HEK293 (cell line): ENCODE measurements around the gene MYO9B.

Experiments used
- IKZF3 ChIP-seq: fragments of 450-650 bp; IDR thresholded peaks from 2 replicates; pipeline ENCODE4 v1.5.0; 2018; ENCODE audit warnings: missing biosample characterization, mild to moderate bottlenecking, missing genetic modification characterization, moderate library complexity
- KLF10 ChIP-seq: fragments of 450-650 bp; IDR thresholded peaks from 2 replicates; pipeline ENCODE4 v1.5.1; 2018; ENCODE audit warnings: missing biosample characterization, mild to moderate bottlenecking, missing genetic modification characterization
- MZF1 ChIP-seq: fragments of 450-650 bp; formaldehyde crosslinking; IDR thresholded peaks from 2 replicates; pipeline ENCODE4 v1.5.1; 2017; ENCODE audit warnings: missing biosample characterization, missing genetic modification characterization, borderline replicate concordance
- TCF7L2 ChIP-seq: IDR thresholded peaks from 2 replicates; pipeline ENCODE4 v1.6.1; 2011; ENCODE audit warnings: low read depth, mild to moderate bottlenecking, inconsistent platforms, low read length, moderate library complexity, borderline replicate concordance
- ZBTB7A ChIP-seq: fragments of 450-650 bp; formaldehyde crosslinking; IDR thresholded peaks from 2 replicates; pipeline ENCODE4 v1.5.1; 2016; ENCODE audit warnings: low read depth, missing biosample characterization, missing genetic modification characterization
- ZNF837 ChIP-seq: fragments of 450-650 bp; formaldehyde crosslinking; IDR thresholded peaks from 2 replicates; pipeline ENCODE4 v1.5.1; 2016; ENCODE audit warnings: missing biosample characterization, missing genetic modification characterization
- TF ChIP-seq, protein P1 (sequence below): fragments of 450-650 bp; formaldehyde crosslinking; IDR thresholded peaks from 2 replicates; pipeline ENCODE4 v1.5.1; 2016; ENCODE audit warnings: missing biosample characterization, missing genetic modification characterization
- TF ChIP-seq, protein P2 (sequence below): fragments of 450-650 bp; formaldehyde crosslinking; IDR thresholded peaks from 2 replicates; pipeline ENCODE4 v1.5.1; 2016; ENCODE audit warnings: missing biosample characterization, missing genetic modification characterization
- TF ChIP-seq, protein P3 (sequence below): fragments of 450-650 bp; formaldehyde crosslinking; IDR thresholded peaks from 2 replicates; pipeline ENCODE4 v1.5.1; 2016; ENCODE audit warnings: missing biosample characterization, missing genetic modification characterization
- TF ChIP-seq, protein P4 (sequence below): fragments of 450-650 bp; IDR thresholded peaks from 2 replicates; pipeline ENCODE4 v1.5.1; 2018; ENCODE audit warnings: missing biosample characterization, missing genetic modification characterization

DNA sequence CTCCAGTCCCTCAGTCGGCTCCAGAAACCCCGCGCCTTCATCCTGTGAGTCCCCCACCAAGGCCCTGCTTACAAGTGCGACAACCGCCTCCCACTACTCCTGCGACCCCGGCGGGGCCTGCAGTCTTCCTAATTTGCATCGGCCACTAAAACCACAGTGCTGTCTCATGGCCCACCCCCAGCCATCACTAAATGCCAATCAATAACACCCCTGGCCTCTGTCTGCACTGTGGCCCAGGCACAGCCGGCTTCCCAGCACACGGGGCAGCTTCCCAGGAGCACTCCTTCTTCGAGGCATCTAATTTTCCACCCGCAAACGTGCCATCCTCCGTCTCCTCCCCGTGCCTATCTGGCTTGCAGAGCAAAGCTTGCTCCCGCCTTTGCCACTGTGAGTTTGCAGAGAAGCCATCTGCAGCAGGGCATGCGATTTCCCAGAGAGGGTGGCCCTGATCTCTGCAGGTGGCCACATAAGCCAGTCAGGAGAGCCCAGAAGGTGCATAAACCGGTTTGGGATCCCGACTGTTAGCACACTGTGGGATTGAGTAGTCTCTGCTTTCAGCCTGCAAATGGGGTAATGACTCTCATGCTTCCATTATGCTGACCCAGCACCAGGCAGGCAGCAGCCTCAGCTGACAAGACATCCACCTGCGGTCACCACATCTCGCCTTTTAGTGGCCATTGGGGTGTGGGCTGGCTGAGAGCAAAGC, 105.6 kb downstream of the MYO9B start:
- TF ChIP-seq IKZF3 (tag by site-specific recombination) (no peak), ZBTB7A (no peak), MZF1 (no peak), TCF7L2 (no peak), ZNF837 (tag by site-specific recombination) (no peak), KLF10 (tag by site-specific recombination) (no peak)
- TF ChIP-seq, protein P1, sequence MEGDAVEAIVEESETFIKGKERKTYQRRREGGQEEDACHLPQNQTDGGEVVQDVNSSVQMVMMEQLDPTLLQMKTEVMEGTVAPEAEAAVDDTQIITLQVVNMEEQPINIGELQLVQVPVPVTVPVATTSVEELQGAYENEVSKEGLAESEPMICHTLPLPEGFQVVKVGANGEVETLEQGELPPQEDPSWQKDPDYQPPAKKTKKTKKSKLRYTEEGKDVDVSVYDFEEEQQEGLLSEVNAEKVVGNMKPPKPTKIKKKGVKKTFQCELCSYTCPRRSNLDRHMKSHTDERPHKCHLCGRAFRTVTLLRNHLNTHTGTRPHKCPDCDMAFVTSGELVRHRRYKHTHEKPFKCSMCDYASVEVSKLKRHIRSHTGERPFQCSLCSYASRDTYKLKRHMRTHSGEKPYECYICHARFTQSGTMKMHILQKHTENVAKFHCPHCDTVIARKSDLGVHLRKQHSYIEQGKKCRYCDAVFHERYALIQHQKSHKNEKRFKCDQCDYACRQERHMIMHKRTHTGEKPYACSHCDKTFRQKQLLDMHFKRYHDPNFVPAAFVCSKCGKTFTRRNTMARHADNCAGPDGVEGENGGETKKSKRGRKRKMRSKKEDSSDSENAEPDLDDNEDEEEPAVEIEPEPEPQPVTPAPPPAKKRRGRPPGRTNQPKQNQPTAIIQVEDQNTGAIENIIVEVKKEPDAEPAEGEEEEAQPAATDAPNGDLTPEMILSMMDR (tag by site-specific recombination): no peak
- TF ChIP-seq, protein P2, sequence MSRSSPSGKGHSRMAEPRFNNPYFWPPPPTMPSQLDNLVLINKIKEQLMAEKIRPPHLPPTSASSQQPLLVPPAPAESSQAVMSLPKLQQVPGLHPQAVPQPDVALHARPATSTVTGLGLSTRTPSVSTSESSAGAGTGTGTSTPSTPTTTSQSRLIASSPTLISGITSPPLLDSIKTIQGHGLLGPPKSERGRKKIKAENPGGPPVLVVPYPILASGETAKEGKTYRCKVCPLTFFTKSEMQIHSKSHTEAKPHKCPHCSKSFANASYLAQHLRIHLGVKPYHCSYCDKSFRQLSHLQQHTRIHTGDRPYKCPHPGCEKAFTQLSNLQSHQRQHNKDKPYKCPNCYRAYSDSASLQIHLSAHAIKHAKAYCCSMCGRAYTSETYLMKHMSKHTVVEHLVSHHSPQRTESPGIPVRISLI (tag by site-specific recombination): no peak
- TF ChIP-seq, protein P3, sequence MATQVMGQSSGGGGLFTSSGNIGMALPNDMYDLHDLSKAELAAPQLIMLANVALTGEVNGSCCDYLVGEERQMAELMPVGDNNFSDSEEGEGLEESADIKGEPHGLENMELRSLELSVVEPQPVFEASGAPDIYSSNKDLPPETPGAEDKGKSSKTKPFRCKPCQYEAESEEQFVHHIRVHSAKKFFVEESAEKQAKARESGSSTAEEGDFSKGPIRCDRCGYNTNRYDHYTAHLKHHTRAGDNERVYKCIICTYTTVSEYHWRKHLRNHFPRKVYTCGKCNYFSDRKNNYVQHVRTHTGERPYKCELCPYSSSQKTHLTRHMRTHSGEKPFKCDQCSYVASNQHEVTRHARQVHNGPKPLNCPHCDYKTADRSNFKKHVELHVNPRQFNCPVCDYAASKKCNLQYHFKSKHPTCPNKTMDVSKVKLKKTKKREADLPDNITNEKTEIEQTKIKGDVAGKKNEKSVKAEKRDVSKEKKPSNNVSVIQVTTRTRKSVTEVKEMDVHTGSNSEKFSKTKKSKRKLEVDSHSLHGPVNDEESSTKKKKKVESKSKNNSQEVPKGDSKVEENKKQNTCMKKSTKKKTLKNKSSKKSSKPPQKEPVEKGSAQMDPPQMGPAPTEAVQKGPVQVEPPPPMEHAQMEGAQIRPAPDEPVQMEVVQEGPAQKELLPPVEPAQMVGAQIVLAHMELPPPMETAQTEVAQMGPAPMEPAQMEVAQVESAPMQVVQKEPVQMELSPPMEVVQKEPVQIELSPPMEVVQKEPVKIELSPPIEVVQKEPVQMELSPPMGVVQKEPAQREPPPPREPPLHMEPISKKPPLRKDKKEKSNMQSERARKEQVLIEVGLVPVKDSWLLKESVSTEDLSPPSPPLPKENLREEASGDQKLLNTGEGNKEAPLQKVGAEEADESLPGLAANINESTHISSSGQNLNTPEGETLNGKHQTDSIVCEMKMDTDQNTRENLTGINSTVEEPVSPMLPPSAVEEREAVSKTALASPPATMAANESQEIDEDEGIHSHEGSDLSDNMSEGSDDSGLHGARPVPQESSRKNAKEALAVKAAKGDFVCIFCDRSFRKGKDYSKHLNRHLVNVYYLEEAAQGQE (tag by site-specific recombination): no peak
- TF ChIP-seq, protein P4, sequence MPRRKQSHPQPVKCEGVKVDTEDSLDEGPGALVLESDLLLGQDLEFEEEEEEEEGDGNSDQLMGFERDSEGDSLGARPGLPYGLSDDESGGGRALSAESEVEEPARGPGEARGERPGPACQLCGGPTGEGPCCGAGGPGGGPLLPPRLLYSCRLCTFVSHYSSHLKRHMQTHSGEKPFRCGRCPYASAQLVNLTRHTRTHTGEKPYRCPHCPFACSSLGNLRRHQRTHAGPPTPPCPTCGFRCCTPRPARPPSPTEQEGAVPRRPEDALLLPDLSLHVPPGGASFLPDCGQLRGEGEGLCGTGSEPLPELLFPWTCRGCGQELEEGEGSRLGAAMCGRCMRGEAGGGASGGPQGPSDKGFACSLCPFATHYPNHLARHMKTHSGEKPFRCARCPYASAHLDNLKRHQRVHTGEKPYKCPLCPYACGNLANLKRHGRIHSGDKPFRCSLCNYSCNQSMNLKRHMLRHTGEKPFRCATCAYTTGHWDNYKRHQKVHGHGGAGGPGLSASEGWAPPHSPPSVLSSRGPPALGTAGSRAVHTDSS (tag by site-specific recombination): no peak
